ENCODE measurements around the gene JADE1. TPM values are rescaled to one million over a fixed set of nuclear protein-coding genes. Genes with fewer than 3 reads are reported as not detected.

The JADE1 gene
- total RNA-seq: 1 to 10 TPM; 8.3 to 9.6 TPM

- peak; percentile 22 for TF ChIP-seq CTCF (IDR thresholded peaks at IDR 0.05)
- Histone ChIP-seq H3K4me3 (peak within 1 kb of the TSS; percentile 60), H3K27me3 (no peaks in the 10 kb centered on the region), H3K27ac (peak within 1 kb of the TSS; percentile 91), H3K9ac (ENCODE audit: low read depth in 2 of 2, low read length in 2 of 2) (peak within 1 kb of the TSS; percentile 73 to 95), H3K9me3 (no peaks in the 10 kb centered on the region), H3K4me1 (no peaks in the 10 kb centered on the region), H3K36me3 (no peaks in the 10 kb centered on the region)
- intact Hi-C loops (cut with DNase I): loop anchor here (5.0 kb wide), 3 partner anchors 232 to 357 kb away; no protein-coding TSS in a partner anchor
- DNase-seq: peak; percentile 96
These were observed at the start of gene JADE1 for GRCh38 chr4:128809477-128810330. Gene JADE1, plus strand, starts transcription at chr4:128809700. Its CDS starts 22,059 bp downstream, at chr4:128831759.

- intact Hi-C loops (cut with DNase I): no loop called here
- Histone ChIP-seq H3K9me3 (no peaks in the 10 kb centered on the region), H3K27me3 (no peaks in the 10 kb centered on the region), H3K9ac (ENCODE audit: low read depth in 2 of 2, low read length in 2 of 2) (no peak overlapping the region), H3K36me3 (no peaks in the 10 kb centered on the region), H3K27ac (no peak overlapping the region), H3K4me3 (no peak overlapping the region), H3K4me1 (no peaks in the 10 kb centered on the region)
- no peak for TF ChIP-seq CTCF (IDR thresholded peaks at IDR 0.05)
- DNase-seq: no peak
These were observed 42.7 kb upstream of the JADE1 start for GRCh38 chr4:128766781-128767180.

GRCh38 chr4:128768373-128768996 is 41.0 kb upstream of the JADE1 start:
- Histone ChIP-seq H3K27me3 (no peaks in the 10 kb centered on the region), H3K9me3 (no peaks in the 10 kb centered on the region), H3K4me3 (no peak overlapping the region), H3K4me1 (no peaks in the 10 kb centered on the region), H3K27ac (no peak overlapping the region), H3K36me3 (no peaks in the 10 kb centered on the region), H3K9ac (ENCODE audit: low read depth in 2 of 2, low read length in 2 of 2) (no peak overlapping the region)
- no peak for DNase-seq
- intact Hi-C loops (cut with DNase I): no loop called here
- TF ChIP-seq CTCF (IDR thresholded peaks at IDR 0.05): no peak

GRCh38 chr4:128769011-128769410 is 40.5 kb upstream of the JADE1 start:
- Histone ChIP-seq H3K4me1 (no peaks in the 10 kb centered on the region), H3K9me3 (no peaks in the 10 kb centered on the region), H3K4me3 (no peak overlapping the region), H3K9ac (ENCODE audit: low read depth in 2 of 2, low read length in 2 of 2) (no peak overlapping the region), H3K36me3 (no peaks in the 10 kb centered on the region), H3K27me3 (no peaks in the 10 kb centered on the region), H3K27ac (no peak overlapping the region)
- intact Hi-C loops (cut with DNase I): no loop called here
- DNase-seq: no peak
- no peak for TF ChIP-seq CTCF (IDR thresholded peaks at IDR 0.05)

GRCh38 chr4:128770807-128771206 is 38.7 kb upstream of the JADE1 start:
- no peaks in the 10 kb centered on the region for H3K27me3 ChIP-seq
- no peak for DNase-seq
- H3K9me3 ChIP-seq: no peaks in the 10 kb centered on the region
- H3K4me3 ChIP-seq: no peak overlapping the region
- no peak overlapping the region for H3K9ac ChIP-seq (ENCODE audit: low read depth in 2 of 2, low read length in 2 of 2)
- no peaks in the 10 kb centered on the region for H3K4me1 ChIP-seq
- H3K36me3 ChIP-seq: no peaks in the 10 kb centered on the region
- TF ChIP-seq CTCF (IDR thresholded peaks at IDR 0.05): no peak
- intact Hi-C loops (cut with DNase I): no loop called here
- no peak overlapping the region for H3K27ac ChIP-seq

All from colonic mucosa (tissue), 4 donors.